ENCODE measurements around the gene CLCA2.

The CLCA2 gene

DNA sequence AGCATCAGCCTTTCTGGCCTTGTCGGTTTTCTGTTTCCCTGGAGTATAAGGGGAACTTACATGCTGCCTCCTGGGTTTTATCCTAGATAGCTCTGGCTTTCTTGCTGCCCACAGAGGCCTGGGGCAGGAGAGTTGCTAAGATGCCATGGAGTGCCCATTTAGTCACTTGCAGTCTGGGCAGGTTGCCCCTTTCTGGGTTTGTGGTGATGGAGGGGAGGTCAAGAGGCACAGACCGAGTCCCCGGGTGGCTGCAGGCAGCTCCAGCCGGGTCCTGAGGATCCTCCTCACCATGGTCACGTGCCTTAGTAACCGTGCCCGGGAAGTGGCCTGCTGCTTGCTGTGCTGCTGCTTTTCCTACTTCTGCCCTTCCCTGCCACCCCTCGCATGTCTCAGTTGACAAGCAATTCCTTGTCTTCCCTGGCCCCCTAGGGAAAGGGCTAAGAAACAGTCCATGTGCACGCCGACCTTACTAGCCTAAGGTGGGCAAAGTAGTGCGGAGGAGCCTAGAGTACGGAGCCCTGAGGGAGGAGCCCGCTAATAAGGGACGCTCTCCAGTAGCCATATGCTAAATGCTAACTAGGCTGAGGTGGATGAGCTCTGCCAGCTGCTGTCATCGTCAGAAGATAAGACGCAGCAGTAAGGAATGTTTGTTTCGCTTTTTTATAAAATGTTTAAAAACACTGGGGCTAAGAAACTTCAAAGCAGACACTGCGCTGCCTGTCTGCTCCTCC lies 79.6 kb downstream of the CLCA2 start:
- peaks cover 5% of the 10 kb centered on the region for H3K4me1 ChIP-seq (ENCODE audit: insufficient read depth, poor library complexity, severe bottlenecking)
- H3K4me3 ChIP-seq (ENCODE audit: severe bottlenecking): no peak overlapping the region
- DNase-seq (ENCODE audit: low spot score): no peak
- no peak for ATAC-seq (ENCODE audit: low read depth)
- TF ChIP-seq, protein P1, sequence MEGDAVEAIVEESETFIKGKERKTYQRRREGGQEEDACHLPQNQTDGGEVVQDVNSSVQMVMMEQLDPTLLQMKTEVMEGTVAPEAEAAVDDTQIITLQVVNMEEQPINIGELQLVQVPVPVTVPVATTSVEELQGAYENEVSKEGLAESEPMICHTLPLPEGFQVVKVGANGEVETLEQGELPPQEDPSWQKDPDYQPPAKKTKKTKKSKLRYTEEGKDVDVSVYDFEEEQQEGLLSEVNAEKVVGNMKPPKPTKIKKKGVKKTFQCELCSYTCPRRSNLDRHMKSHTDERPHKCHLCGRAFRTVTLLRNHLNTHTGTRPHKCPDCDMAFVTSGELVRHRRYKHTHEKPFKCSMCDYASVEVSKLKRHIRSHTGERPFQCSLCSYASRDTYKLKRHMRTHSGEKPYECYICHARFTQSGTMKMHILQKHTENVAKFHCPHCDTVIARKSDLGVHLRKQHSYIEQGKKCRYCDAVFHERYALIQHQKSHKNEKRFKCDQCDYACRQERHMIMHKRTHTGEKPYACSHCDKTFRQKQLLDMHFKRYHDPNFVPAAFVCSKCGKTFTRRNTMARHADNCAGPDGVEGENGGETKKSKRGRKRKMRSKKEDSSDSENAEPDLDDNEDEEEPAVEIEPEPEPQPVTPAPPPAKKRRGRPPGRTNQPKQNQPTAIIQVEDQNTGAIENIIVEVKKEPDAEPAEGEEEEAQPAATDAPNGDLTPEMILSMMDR (IDR thresholded peaks at IDR 0.05; ENCODE audit: poor library complexity, severe bottlenecking): no peak
- H3K9me3 ChIP-seq (ENCODE audit: severe bottlenecking): no peaks in the 10 kb centered on the region
- H3K36me3 ChIP-seq (ENCODE audit: low read depth): no peaks in the 10 kb centered on the region
- H3K27me3 ChIP-seq (ENCODE audit: insufficient read depth, poor library complexity, severe bottlenecking): no peaks in the 10 kb centered on the region
- no peak overlapping the region for H3K27ac ChIP-seq (ENCODE audit: poor library complexity, severe bottlenecking)

GRCh38 chr1:86504137-86504479 lies 80.1 kb downstream of the CLCA2 start:
- Histone ChIP-seq H3K4me1 (ENCODE audit: insufficient read depth, poor library complexity, severe bottlenecking) (peaks cover 5% of the 10 kb centered on the region), H3K4me3 (ENCODE audit: severe bottlenecking) (no peak overlapping the region), H3K36me3 (ENCODE audit: low read depth) (no peaks in the 10 kb centered on the region), H3K27me3 (ENCODE audit: insufficient read depth, poor library complexity, severe bottlenecking) (no peaks in the 10 kb centered on the region), H3K27ac (ENCODE audit: poor library complexity, severe bottlenecking) (no peak overlapping the region), H3K9me3 (ENCODE audit: severe bottlenecking) (no peaks in the 10 kb centered on the region)
- DNase-seq (ENCODE audit: low spot score): no peak
- ATAC-seq (ENCODE audit: low read depth): no peak
- TF ChIP-seq, protein P1 (IDR thresholded peaks at IDR 0.05; ENCODE audit: poor library complexity, severe bottlenecking): no peak

- TF ChIP-seq, protein P1 (IDR thresholded peaks at IDR 0.05; ENCODE audit: poor library complexity, severe bottlenecking): no peak
- no peaks in the 10 kb centered on the region for H3K27me3 ChIP-seq (ENCODE audit: insufficient read depth, poor library complexity, severe bottlenecking)
- ATAC-seq (ENCODE audit: low read depth) (no peak), DNase-seq (ENCODE audit: low spot score) (no peak)
- no peaks in the 10 kb centered on the region for H3K36me3 ChIP-seq (ENCODE audit: low read depth)
- H3K4me3 ChIP-seq (ENCODE audit: severe bottlenecking): no peak overlapping the region
- no peak overlapping the region for H3K27ac ChIP-seq (ENCODE audit: poor library complexity, severe bottlenecking)
- H3K9me3 ChIP-seq (ENCODE audit: severe bottlenecking): no peaks in the 10 kb centered on the region
- H3K4me1 ChIP-seq (ENCODE audit: insufficient read depth, poor library complexity, severe bottlenecking): peaks cover 5% of the 10 kb centered on the region
These were observed 81.1 kb downstream of the CLCA2 start for GRCh38 chr1:86504895-86505563.

DNA sequence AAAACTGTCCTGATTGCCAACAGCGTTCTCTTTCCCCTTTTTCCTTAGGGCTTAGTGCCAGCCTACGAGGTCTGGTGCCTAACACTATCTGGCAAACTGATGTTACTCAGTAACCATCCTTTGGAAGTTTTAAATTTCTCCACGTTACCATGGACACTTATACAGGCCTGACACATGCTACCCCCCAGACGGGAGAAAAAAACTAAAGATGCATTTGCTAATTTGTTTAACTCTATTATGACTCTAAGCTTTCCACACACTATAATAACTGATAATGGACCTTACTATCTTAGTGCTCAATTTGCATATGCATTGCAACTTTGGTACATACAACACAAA lies 81.6 kb downstream of the CLCA2 start:
- H3K4me1 ChIP-seq (ENCODE audit: insufficient read depth, poor library complexity, severe bottlenecking): peaks cover 5% of the 10 kb centered on the region
- DNase-seq (ENCODE audit: low spot score) (no peak), ATAC-seq (ENCODE audit: low read depth) (no peak)
- no peaks in the 10 kb centered on the region for H3K27me3 ChIP-seq (ENCODE audit: insufficient read depth, poor library complexity, severe bottlenecking)
- no peaks in the 10 kb centered on the region for H3K9me3 ChIP-seq (ENCODE audit: severe bottlenecking)
- H3K27ac ChIP-seq (ENCODE audit: poor library complexity, severe bottlenecking): no peak overlapping the region
- TF ChIP-seq, protein P1 (IDR thresholded peaks at IDR 0.05; ENCODE audit: poor library complexity, severe bottlenecking): no peak
- no peak overlapping the region for H3K4me3 ChIP-seq (ENCODE audit: severe bottlenecking)
- no peaks in the 10 kb centered on the region for H3K36me3 ChIP-seq (ENCODE audit: low read depth)

Measured in RWPE2 (cell line).